SK-N-MC (cell line): Measurements from ENCODE around the gene PRMT1.

Experiments
- EZH2 ChIP-seq: fragments of 200-600 bp; sonication (generic); IDR thresholded peaks from one replicate; pipeline ENCODE4 v1.6.1; 2017; ENCODE audit warnings: antibody characterized with exemption
- POLR2AphosphoS5 ChIP-seq: IDR thresholded peaks from 2 replicates; pipeline ENCODE4 v1.6.1; 2012; ENCODE audit warnings: mild to moderate bottlenecking, low read depth, low read length, borderline replicate concordance

GRCh38 chr19:49665351-49666119, 11.5 kb upstream of the PRMT1 start, which contains the start of the genes BCL2L12 and IRF3:
- TF ChIP-seq POLR2AphosphoS5 = peak; percentile 91
- TF ChIP-seq EZH2 = no peak
